Natural killer cell treated with Interleukin-12 subunit alpha and Interleukin-12 subunit beta and Interleukin-15 and Interleukin-18, amount 100 ng/mL, for 72 hours (primary cell): ENCODE measurements around the gene PARPBP. TPM values are rescaled to one million over a fixed set of nuclear protein-coding genes. Genes with fewer than 3 reads are reported as not detected.

Source experiments
- ATAC-seq, 2 donors: fragments of 150-1000 bp; cut with Tn5 transposase in 1 of 2; sonication (Bioruptor Pico), chemical (Tn5 transposase) in 1 of 2; 2 replicates each; pipeline ENCODE4 v1.10.0; 2021
- DNase-seq: peaks from one replicate; pipeline ENCODE4 v3.0.0; 2022; ENCODE audit warnings: low spot score
- H3K27ac Mint-ChIP-seq, 2 donors: 1 replicate in 1 of 2; 2 replicates in 1 of 2; pipeline ENCODE4 v1.8.0; 2022; ENCODE audit warnings: mixed read lengths in 2 of 2, mild to moderate bottlenecking in 1 of 2, moderate library complexity in 1 of 2
- H3K27me3 Mint-ChIP-seq, 2 donors: 1 replicate in 1 of 2; 2 replicates in 1 of 2; pipeline ENCODE4 v1.8.0; 2022; ENCODE audit warnings: mixed read lengths in 2 of 2
- H3K36me3 Mint-ChIP-seq: one replicate; pipeline ENCODE4 v1.8.0; 2022; ENCODE audit warnings: mixed read lengths
- H3K4me1 Mint-ChIP-seq, 2 donors: 1 replicate in 1 of 2; 2 replicates in 1 of 2; pipeline ENCODE4 v1.8.0; 2022; ENCODE audit warnings: low read depth in 2 of 2, mixed read lengths in 2 of 2, mild to moderate bottlenecking in 1 of 2
- H3K4me3 Mint-ChIP-seq: one replicate; pipeline ENCODE4 v1.8.0; 2022; ENCODE audit warnings: mixed read lengths
- H3K9me3 Mint-ChIP-seq: 2 replicates; pipeline ENCODE4 v1.8.0; 2022; ENCODE audit warnings: mixed read lengths
- total RNA-seq, 2 donors: library from RNA; stranded (reverse); gene quantifications; one replicate each; pipeline ENCODE4 v1.2.3, GENCODE V29; 2022

Gene PARPBP
- total RNA-seq, 2 donors from 2014 or later, result 14.2 to 46.9 TPM

GRCh38 chr12:102174117-102174516 is 54.1 kb downstream of the PARPBP start:
- no peak for DNase-seq
- Mint-ChIP-seq H3K9me3 (no peaks in the 10 kb centered on the region), H3K4me3 (no peak overlapping the region), H3K27me3 (no peaks in the 10 kb centered on the region), H3K36me3 (no peaks in the 10 kb centered on the region), H3K4me1 (no peaks in the 10 kb centered on the region), H3K27ac (no peak overlapping the region)
- ATAC-seq, result no peak

GRCh38 chr12:102174761-102175160 is 54.8 kb downstream of the PARPBP start:
- Mint-ChIP-seq H3K27me3 (no peaks in the 10 kb centered on the region), H3K27ac (no peak overlapping the region), H3K36me3 (no peaks in the 10 kb centered on the region), H3K4me1 (no peaks in the 10 kb centered on the region), H3K4me3 (no peak overlapping the region), H3K9me3 (no peaks in the 10 kb centered on the region)
- ATAC-seq, result no peak
- no peak for DNase-seq

- Mint-ChIP-seq H3K27me3 (no peaks in the 10 kb centered on the region), H3K36me3 (no peaks in the 10 kb centered on the region), H3K9me3 (no peaks in the 10 kb centered on the region), H3K4me1 (no peaks in the 10 kb centered on the region), H3K4me3 (no peak overlapping the region), H3K27ac (no peak overlapping the region)
- no peak for DNase-seq
- ATAC-seq, result no peak
Observed at GRCh38 chr12:102182635-102183034, 62.7 kb downstream of the PARPBP start.

GRCh38 chr12:102195826-102196225 is 75.8 kb downstream of the PARPBP start:
- Mint-ChIP-seq H3K4me3 (no peak overlapping the region), H3K4me1 (no peaks in the 10 kb centered on the region), H3K36me3 (no peaks in the 10 kb centered on the region), H3K9me3 (no peaks in the 10 kb centered on the region), H3K27me3 (no peaks in the 10 kb centered on the region), H3K27ac (no peak overlapping the region)
- ATAC-seq (no peak), DNase-seq (no peak)

GRCh38 chr12:102197789-102198188 is 77.8 kb downstream of the PARPBP start, which contains the start of gene PMCH:
Gene PMCH (minus strand): TSS chr12:102197833. CDS start chr12:102197770, 63 bp downstream.
- H3K27ac Mint-ChIP-seq, result no peak within 1 kb of the TSS
- no peaks in the 10 kb centered on the region for H3K4me1 Mint-ChIP-seq
- ATAC-seq, result peak in 1 of 2 donors; percentile 93

GRCh38 chr12:102201436-102202061 is 81.6 kb downstream of the PARPBP start:
- H3K4me1 Mint-ChIP-seq, result no peaks in the 10 kb centered on the region
- H3K9me3 Mint-ChIP-seq, result peaks cover 9% of the 10 kb centered on the region
- H3K36me3 Mint-ChIP-seq, result peaks cover 14% of the 10 kb centered on the region
- no peak overlapping the region for H3K4me3 Mint-ChIP-seq
- no peak for DNase-seq
- no peak overlapping the region for H3K27ac Mint-ChIP-seq
- no peak for ATAC-seq
- no peaks in the 10 kb centered on the region for H3K27me3 Mint-ChIP-seq

More at GRCh38 chr12:102197789-102198188, 77.8 kb downstream of the PARPBP start, which contains the start of gene PMCH:
- H3K36me3 Mint-ChIP-seq, result no peaks in the 10 kb centered on the region
- H3K4me3 Mint-ChIP-seq, result no peak within 1 kb of the TSS
- no peaks in the 10 kb centered on the region for H3K9me3 Mint-ChIP-seq
- no peak for DNase-seq
- H3K27me3 Mint-ChIP-seq, result no peaks in the 10 kb centered on the region

GRCh38 chr12:102202556-102202955 is 82.6 kb downstream of the PARPBP start:
- DNase-seq (no peak), ATAC-seq (no peak)
- no peak overlapping the region for H3K4me3 Mint-ChIP-seq
- peaks cover 19% of the 10 kb centered on the region for H3K36me3 Mint-ChIP-seq
- peaks cover 14% of the 10 kb centered on the region for H3K9me3 Mint-ChIP-seq
- H3K27ac Mint-ChIP-seq, result no peak overlapping the region
- no peaks in the 10 kb centered on the region for H3K27me3 Mint-ChIP-seq
- no peaks in the 10 kb centered on the region for H3K4me1 Mint-ChIP-seq

- Mint-ChIP-seq H3K9me3 (peaks cover 19% of the 10 kb centered on the region), H3K27me3 (no peaks in the 10 kb centered on the region), H3K4me1 (no peaks in the 10 kb centered on the region), H3K27ac (no peak overlapping the region), H3K36me3 (peaks cover 32% of the 10 kb centered on the region), H3K4me3 (no peak overlapping the region)
- ATAC-seq (no peak), DNase-seq (no peak)
Observed at GRCh38 chr12:102204025-102204424, 84.0 kb downstream of the PARPBP start.

GRCh38 chr12:102215992-102216691 is 96.2 kb downstream of the PARPBP start:
- no peak overlapping the region for H3K4me3 Mint-ChIP-seq
- H3K36me3 Mint-ChIP-seq, result no peaks in the 10 kb centered on the region
- no peak overlapping the region for H3K27ac Mint-ChIP-seq
- H3K27me3 Mint-ChIP-seq, result no peaks in the 10 kb centered on the region
- H3K9me3 Mint-ChIP-seq, result peaks cover 5% of the 10 kb centered on the region
- ATAC-seq (no peak), DNase-seq (no peak)
- no peaks in the 10 kb centered on the region for H3K4me1 Mint-ChIP-seq

GRCh38 chr12:102220736-102221135 is 100.8 kb downstream of the PARPBP start:
- ATAC-seq, result no peak
- Mint-ChIP-seq H3K27me3 (no peaks in the 10 kb centered on the region), H3K9me3 (no peaks in the 10 kb centered on the region), H3K4me1 (no peaks in the 10 kb centered on the region), H3K4me3 (no peak overlapping the region), H3K27ac (no peak overlapping the region), H3K36me3 (no peaks in the 10 kb centered on the region)
- no peak for DNase-seq

GRCh38 chr12:102227954-102228353 is 108.0 kb downstream of the PARPBP start:
- no peak overlapping the region for H3K4me3 Mint-ChIP-seq
- H3K36me3 Mint-ChIP-seq, result no peaks in the 10 kb centered on the region
- H3K9me3 Mint-ChIP-seq, result no peaks in the 10 kb centered on the region
- DNase-seq, result no peak
- no peaks in the 10 kb centered on the region for H3K4me1 Mint-ChIP-seq
- ATAC-seq, result no peak
- H3K27me3 Mint-ChIP-seq, result peaks cover 0 to 12% of the 10 kb centered on the region in 2 donors
- H3K27ac Mint-ChIP-seq, result no peak overlapping the region

GRCh38 chr12:102232036-102232435 is 112.1 kb downstream of the PARPBP start:
- no peaks in the 10 kb centered on the region for H3K9me3 Mint-ChIP-seq
- H3K27ac Mint-ChIP-seq, result no peak overlapping the region
- no peaks in the 10 kb centered on the region for H3K4me1 Mint-ChIP-seq
- no peak for DNase-seq
- ATAC-seq, result no peak
- H3K36me3 Mint-ChIP-seq, result no peaks in the 10 kb centered on the region
- H3K4me3 Mint-ChIP-seq, result no peak overlapping the region
- peaks cover 0 to 12% of the 10 kb centered on the region in 2 donors for H3K27me3 Mint-ChIP-seq

- H3K36me3 Mint-ChIP-seq, result no peaks in the 10 kb centered on the region
- H3K9me3 Mint-ChIP-seq, result peaks cover under 1% of the 10 kb centered on the region
- no peak for DNase-seq
- no peak overlapping the region for H3K4me3 Mint-ChIP-seq
- H3K27me3 Mint-ChIP-seq, result peaks cover 0 to 13% of the 10 kb centered on the region in 2 donors
- H3K4me1 Mint-ChIP-seq, result no peaks in the 10 kb centered on the region
- H3K27ac Mint-ChIP-seq, result no peak overlapping the region
- ATAC-seq, result no peak
Observed at GRCh38 chr12:102232446-102232845, 112.5 kb downstream of the PARPBP start.

GRCh38 chr12:102234599-102234998 is 114.6 kb downstream of the PARPBP start:
- no peak overlapping the region for H3K4me3 Mint-ChIP-seq
- ATAC-seq, result no peak
- H3K27ac Mint-ChIP-seq, result no peak overlapping the region
- no peak for DNase-seq
- no peaks in the 10 kb centered on the region for H3K36me3 Mint-ChIP-seq
- peaks cover 5% of the 10 kb centered on the region for H3K9me3 Mint-ChIP-seq
- no peaks in the 10 kb centered on the region for H3K4me1 Mint-ChIP-seq
- H3K27me3 Mint-ChIP-seq, result peaks cover 0 to 17% of the 10 kb centered on the region in 2 donors
